Ishikawa (cell line): ENCODE measurements around the gene MFN1.

ENCODE experiments used
- CEBPB ChIP-seq: IDR thresholded peaks from 2 replicates; pipeline ENCODE4 v1.6.1; 2012
- CREB1 ChIP-seq: IDR thresholded peaks from 2 replicates; pipeline ENCODE4 v1.6.1; 2012; ENCODE audit warnings: low read depth
- EGR1 ChIP-seq: IDR thresholded peaks from 2 replicates; pipeline ENCODE4 v1.6.1; 2012
- EP300 ChIP-seq: IDR thresholded peaks from 2 replicates; pipeline ENCODE4 v1.6.1; 2012; ENCODE audit warnings: borderline replicate concordance
- FOXM1 ChIP-seq: IDR thresholded peaks from 2 replicates; pipeline ENCODE4 v1.6.1; 2012; ENCODE audit warnings: low read depth, borderline replicate concordance
- MAX ChIP-seq: IDR thresholded peaks from 2 replicates; pipeline ENCODE4 v1.6.1; 2012
- NFIC ChIP-seq: IDR thresholded peaks from 2 replicates; pipeline ENCODE4 v1.6.1; 2012
- RAD21 ChIP-seq: IDR thresholded peaks from 2 replicates; pipeline ENCODE4 v1.6.1; 2012; ENCODE audit warnings: low read depth
- TAF1 ChIP-seq: IDR thresholded peaks from 2 replicates; pipeline ENCODE4 v1.6.1; 2012; ENCODE audit warnings: low read depth, mild to moderate bottlenecking
- TCF12 ChIP-seq: IDR thresholded peaks from 2 replicates; pipeline ENCODE4 v1.6.1; 2012; ENCODE audit warnings: low read depth
- TEAD4 ChIP-seq: IDR thresholded peaks from 2 replicates; pipeline ENCODE4 v1.6.1; 2012
- YY1 ChIP-seq: IDR thresholded peaks from 2 replicates; pipeline ENCODE4 v1.6.1; 2012; ENCODE audit warnings: low read depth
- ZBTB7A ChIP-seq: IDR thresholded peaks from 2 replicates; pipeline ENCODE4 v1.6.1; 2012; ENCODE audit warnings: low read depth
- TF ChIP-seq, protein P1 (sequence below): IDR thresholded peaks from 2 replicates; pipeline ENCODE4 v1.6.1; 2012; ENCODE audit warnings: low read depth, mild to moderate bottlenecking
- TF ChIP-seq, protein P2 (sequence below): IDR thresholded peaks from 2 replicates; pipeline ENCODE4 v1.6.1; 2012

The MFN1 gene

GRCh38 chr3:179330438-179330837 lies 17.1 kb upstream of the MFN1 start:
- TF ChIP-seq TCF12 = no peak
- TF ChIP-seq EP300 = no peak
- no peak for TF ChIP-seq MAX
- TF ChIP-seq FOXM1 = no peak
- TF ChIP-seq TAF1 = no peak
- no peak for TF ChIP-seq EGR1
- TF ChIP-seq, protein P1, sequence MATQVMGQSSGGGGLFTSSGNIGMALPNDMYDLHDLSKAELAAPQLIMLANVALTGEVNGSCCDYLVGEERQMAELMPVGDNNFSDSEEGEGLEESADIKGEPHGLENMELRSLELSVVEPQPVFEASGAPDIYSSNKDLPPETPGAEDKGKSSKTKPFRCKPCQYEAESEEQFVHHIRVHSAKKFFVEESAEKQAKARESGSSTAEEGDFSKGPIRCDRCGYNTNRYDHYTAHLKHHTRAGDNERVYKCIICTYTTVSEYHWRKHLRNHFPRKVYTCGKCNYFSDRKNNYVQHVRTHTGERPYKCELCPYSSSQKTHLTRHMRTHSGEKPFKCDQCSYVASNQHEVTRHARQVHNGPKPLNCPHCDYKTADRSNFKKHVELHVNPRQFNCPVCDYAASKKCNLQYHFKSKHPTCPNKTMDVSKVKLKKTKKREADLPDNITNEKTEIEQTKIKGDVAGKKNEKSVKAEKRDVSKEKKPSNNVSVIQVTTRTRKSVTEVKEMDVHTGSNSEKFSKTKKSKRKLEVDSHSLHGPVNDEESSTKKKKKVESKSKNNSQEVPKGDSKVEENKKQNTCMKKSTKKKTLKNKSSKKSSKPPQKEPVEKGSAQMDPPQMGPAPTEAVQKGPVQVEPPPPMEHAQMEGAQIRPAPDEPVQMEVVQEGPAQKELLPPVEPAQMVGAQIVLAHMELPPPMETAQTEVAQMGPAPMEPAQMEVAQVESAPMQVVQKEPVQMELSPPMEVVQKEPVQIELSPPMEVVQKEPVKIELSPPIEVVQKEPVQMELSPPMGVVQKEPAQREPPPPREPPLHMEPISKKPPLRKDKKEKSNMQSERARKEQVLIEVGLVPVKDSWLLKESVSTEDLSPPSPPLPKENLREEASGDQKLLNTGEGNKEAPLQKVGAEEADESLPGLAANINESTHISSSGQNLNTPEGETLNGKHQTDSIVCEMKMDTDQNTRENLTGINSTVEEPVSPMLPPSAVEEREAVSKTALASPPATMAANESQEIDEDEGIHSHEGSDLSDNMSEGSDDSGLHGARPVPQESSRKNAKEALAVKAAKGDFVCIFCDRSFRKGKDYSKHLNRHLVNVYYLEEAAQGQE = no peak
- TF ChIP-seq YY1 = no peak
- no peak for TF ChIP-seq NFIC
- no peak for TF ChIP-seq TEAD4
- no peak for TF ChIP-seq CREB1
- TF ChIP-seq, protein P2, sequence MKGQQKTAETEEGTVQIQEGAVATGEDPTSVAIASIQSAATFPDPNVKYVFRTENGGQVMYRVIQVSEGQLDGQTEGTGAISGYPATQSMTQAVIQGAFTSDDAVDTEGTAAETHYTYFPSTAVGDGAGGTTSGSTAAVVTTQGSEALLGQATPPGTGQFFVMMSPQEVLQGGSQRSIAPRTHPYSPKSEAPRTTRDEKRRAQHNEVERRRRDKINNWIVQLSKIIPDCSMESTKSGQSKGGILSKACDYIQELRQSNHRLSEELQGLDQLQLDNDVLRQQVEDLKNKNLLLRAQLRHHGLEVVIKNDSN = no peak
- no peak for TF ChIP-seq ZBTB7A
- no peak for TF ChIP-seq CEBPB
- TF ChIP-seq RAD21 = no peak

DNA sequence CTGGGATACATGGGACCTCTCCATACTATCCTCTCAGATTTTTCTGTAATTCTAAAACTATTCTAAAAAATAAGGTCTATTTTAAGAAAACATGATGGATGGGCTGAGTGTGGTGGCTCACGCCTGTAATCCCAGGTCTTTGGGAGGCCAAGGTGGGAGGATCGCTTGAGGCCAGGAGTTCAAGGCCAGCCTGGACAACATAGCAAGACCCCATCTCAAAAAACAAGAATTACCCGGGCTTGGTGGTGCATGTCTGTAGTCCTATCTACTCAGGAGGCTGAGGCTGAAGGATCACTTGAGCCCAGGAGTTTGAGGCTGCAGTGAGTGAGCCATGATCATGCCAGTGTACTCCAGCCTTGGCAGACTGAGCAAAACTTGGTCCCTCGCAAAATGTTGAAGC lies 15.3 kb upstream of the MFN1 start:
- TF ChIP-seq FOXM1 (no peak), MAX (no peak)

- TF ChIP-seq CEBPB = no peak
- no peak for TF ChIP-seq CREB1
- TF ChIP-seq NFIC = no peak
- TF ChIP-seq RAD21 = no peak
- no peak for TF ChIP-seq TCF12
- TF ChIP-seq YY1 = no peak
- TF ChIP-seq, protein P1 = no peak
- no peak for TF ChIP-seq ZBTB7A
- TF ChIP-seq, protein P2 = no peak
- TF ChIP-seq TEAD4 = no peak
- TF ChIP-seq EGR1 = no peak
- no peak for TF ChIP-seq FOXM1
- no peak for TF ChIP-seq EP300
- no peak for TF ChIP-seq MAX
- no peak for TF ChIP-seq TAF1
These were observed 14.4 kb upstream of the MFN1 start for GRCh38 chr3:179333084-179333483.

GRCh38 chr3:179336345-179336929 lies 11.1 kb upstream of the MFN1 start:
- TF ChIP-seq EGR1 = no peak
- no peak for TF ChIP-seq CREB1
- TF ChIP-seq ZBTB7A = no peak
- TF ChIP-seq YY1 = no peak
- no peak for TF ChIP-seq FOXM1
- TF ChIP-seq, protein P2 = no peak
- TF ChIP-seq NFIC = no peak
- no peak for TF ChIP-seq TEAD4

- TF ChIP-seq TCF12 = no peak
- TF ChIP-seq CEBPB = no peak
- TF ChIP-seq EP300 = no peak
- TF ChIP-seq EGR1 = no peak
- no peak for TF ChIP-seq TAF1
- TF ChIP-seq CREB1 = no peak
- TF ChIP-seq RAD21 = no peak
- no peak for TF ChIP-seq NFIC
- TF ChIP-seq, protein P2 = no peak
- TF ChIP-seq YY1 = no peak
- no peak for TF ChIP-seq MAX
- no peak for TF ChIP-seq ZBTB7A
- no peak for TF ChIP-seq FOXM1
- TF ChIP-seq TEAD4 = no peak
- TF ChIP-seq, protein P1 = no peak
These were observed 960 bp downstream of the MFN1 start for GRCh38 chr3:179348325-179349013.
